GM23338 (cell line): ENCODE data around the gene LNPEP. TPM values are rescaled to one million over a fixed set of nuclear protein-coding genes. Genes with fewer than 3 reads are reported as not detected.

Experiments
- CREB1 ChIP-seq: fragments of 250-450 bp; sonication (Bioruptor Pico); IDR thresholded peaks from 2 replicates; pipeline ENCODE4 v1.5.0; 2020; ENCODE audit warnings: low read depth, mild to moderate bottlenecking, moderate library complexity
- JUNB ChIP-seq: IDR thresholded peaks from one replicate; pipeline ENCODE4 v1.6.1; 2016; ENCODE audit warnings: antibody characterized with exemption; ENCODE audit not compliant: unreplicated experiment
- POLR2AphosphoS5 ChIP-seq: IDR thresholded peaks from 2 replicates; pipeline ENCODE4 v1.6.1; 2016; ENCODE audit warnings: antibody characterized with exemption, low read depth
- STAT1 ChIP-seq: IDR thresholded peaks from one replicate; pipeline ENCODE4 v1.6.1; 2016; ENCODE audit warnings: antibody characterized with exemption; ENCODE audit not compliant: unreplicated experiment
- polyA plus RNA-seq: library from polyadenylated mRNA; unstranded; fragments of >200 nt; fragmentation: Nextera tagmentation; extraction: Ambion mirVana; gene quantifications from 2 replicates; pipeline ENCODE4 v1.2.1, GENCODE V29; 2016
- total RNA-seq: library from RNA; depleted of rRNA; stranded (reverse); fragments of >200 nt; shearing (Covaris generic); gene quantifications from 2 replicates; pipeline ENCODE4 v1.2.3, GENCODE V29; 2014
- TF ChIP-seq, protein P1 (sequence below): fragments of 250-450 bp; sonication (Bioruptor Pico); IDR thresholded peaks from 2 replicates; pipeline ENCODE4 v1.5.0; 2020; ENCODE audit warnings: mild to moderate bottlenecking, moderate library complexity
- TF ChIP-seq, protein P2 (sequence below): IDR thresholded peaks from 2 replicates; pipeline ENCODE4 v1.6.1; 2016; ENCODE audit warnings: antibody characterized with exemption
- TF ChIP-seq, protein P3 (sequence below): IDR thresholded peaks from one replicate; pipeline ENCODE4 v1.6.1; 2018; ENCODE audit warnings: antibody characterized with exemption; ENCODE audit not compliant: unreplicated experiment

LNPEP gene
- total and polyA plus RNA-seq, 2 experiments from 2014 or later = 1.2 to 8.3 TPM

GRCh38 chr5:96994493-96994892, 58.6 kb downstream of the LNPEP start (continued):
- TF ChIP-seq, protein P1, sequence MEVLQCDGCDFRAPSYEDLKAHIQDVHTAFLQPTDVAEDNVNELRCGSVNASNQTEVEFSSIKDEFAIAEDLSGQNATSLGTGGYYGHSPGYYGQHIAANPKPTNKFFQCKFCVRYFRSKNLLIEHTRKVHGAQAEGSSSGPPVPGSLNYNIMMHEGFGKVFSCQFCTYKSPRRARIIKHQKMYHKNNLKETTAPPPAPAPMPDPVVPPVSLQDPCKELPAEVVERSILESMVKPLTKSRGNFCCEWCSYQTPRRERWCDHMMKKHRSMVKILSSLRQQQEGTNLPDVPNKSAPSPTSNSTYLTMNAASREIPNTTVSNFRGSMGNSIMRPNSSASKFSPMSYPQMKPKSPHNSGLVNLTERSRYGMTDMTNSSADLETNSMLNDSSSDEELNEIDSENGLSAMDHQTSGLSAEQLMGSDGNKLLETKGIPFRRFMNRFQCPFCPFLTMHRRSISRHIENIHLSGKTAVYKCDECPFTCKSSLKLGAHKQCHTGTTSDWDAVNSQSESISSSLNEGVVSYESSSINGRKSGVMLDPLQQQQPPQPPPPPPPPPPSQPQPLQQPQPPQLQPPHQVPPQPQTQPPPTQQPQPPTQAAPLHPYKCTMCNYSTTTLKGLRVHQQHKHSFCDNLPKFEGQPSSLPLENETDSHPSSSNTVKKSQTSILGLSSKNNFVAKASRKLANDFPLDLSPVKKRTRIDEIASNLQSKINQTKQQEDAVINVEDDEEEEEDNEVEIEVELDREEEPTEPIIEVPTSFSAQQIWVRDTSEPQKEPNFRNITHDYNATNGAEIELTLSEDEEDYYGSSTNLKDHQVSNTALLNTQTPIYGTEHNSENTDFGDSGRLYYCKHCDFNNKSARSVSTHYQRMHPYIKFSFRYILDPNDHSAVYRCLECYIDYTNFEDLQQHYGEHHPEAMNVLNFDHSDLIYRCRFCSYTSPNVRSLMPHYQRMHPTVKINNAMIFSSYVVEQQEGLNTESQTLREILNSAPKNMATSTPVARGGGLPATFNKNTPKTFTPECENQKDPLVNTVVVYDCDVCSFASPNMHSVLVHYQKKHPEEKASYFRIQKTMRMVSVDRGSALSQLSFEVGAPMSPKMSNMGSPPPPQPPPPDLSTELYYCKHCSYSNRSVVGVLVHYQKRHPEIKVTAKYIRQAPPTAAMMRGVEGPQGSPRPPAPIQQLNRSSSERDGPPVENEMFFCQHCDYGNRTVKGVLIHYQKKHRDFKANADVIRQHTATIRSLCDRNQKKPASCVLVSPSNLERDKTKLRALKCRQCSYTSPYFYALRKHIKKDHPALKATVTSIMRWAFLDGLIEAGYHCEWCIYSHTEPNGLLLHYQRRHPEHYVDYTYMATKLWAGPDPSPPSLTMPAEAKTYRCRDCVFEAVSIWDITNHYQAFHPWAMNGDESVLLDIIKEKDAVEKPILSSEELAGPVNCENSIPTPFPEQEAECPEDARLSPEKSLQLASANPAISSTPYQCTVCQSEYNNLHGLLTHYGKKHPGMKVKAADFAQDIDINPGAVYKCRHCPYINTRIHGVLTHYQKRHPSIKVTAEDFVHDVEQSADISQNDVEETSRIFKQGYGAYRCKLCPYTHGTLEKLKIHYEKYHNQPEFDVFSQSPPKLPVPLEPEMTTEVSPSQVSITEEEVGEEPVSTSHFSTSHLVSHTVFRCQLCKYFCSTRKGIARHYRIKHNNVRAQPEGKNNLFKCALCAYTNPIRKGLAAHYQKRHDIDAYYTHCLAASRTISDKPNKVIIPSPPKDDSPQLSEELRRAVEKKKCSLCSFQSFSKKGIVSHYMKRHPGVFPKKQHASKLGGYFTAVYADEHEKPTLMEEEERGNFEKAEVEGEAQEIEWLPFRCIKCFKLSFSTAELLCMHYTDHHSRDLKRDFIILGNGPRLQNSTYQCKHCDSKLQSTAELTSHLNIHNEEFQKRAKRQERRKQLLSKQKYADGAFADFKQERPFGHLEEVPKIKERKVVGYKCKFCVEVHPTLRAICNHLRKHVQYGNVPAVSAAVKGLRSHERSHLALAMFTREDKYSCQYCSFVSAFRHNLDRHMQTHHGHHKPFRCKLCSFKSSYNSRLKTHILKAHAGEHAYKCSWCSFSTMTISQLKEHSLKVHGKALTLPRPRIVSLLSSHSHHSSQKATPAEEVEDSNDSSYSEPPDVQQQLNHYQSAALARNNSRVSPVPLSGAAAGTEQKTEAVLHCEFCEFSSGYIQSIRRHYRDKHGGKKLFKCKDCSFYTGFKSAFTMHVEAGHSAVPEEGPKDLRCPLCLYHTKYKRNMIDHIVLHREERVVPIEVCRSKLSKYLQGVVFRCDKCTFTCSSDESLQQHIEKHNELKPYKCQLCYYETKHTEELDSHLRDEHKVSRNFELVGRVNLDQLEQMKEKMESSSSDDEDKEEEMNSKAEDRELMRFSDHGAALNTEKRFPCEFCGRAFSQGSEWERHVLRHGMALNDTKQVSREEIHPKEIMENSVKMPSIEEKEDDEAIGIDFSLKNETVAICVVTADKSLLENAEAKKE (CRISPR knock-in tag) = no peak
- TF ChIP-seq STAT1 (no peak), CREB1 (CRISPR knock-in tag) (no peak), POLR2AphosphoS5 (no peak), JUNB (no peak)
- TF ChIP-seq, protein P2, sequence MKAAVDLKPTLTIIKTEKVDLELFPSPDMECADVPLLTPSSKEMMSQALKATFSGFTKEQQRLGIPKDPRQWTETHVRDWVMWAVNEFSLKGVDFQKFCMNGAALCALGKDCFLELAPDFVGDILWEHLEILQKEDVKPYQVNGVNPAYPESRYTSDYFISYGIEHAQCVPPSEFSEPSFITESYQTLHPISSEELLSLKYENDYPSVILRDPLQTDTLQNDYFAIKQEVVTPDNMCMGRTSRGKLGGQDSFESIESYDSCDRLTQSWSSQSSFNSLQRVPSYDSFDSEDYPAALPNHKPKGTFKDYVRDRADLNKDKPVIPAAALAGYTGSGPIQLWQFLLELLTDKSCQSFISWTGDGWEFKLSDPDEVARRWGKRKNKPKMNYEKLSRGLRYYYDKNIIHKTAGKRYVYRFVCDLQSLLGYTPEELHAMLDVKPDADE = no peak
- TF ChIP-seq, protein P3, sequence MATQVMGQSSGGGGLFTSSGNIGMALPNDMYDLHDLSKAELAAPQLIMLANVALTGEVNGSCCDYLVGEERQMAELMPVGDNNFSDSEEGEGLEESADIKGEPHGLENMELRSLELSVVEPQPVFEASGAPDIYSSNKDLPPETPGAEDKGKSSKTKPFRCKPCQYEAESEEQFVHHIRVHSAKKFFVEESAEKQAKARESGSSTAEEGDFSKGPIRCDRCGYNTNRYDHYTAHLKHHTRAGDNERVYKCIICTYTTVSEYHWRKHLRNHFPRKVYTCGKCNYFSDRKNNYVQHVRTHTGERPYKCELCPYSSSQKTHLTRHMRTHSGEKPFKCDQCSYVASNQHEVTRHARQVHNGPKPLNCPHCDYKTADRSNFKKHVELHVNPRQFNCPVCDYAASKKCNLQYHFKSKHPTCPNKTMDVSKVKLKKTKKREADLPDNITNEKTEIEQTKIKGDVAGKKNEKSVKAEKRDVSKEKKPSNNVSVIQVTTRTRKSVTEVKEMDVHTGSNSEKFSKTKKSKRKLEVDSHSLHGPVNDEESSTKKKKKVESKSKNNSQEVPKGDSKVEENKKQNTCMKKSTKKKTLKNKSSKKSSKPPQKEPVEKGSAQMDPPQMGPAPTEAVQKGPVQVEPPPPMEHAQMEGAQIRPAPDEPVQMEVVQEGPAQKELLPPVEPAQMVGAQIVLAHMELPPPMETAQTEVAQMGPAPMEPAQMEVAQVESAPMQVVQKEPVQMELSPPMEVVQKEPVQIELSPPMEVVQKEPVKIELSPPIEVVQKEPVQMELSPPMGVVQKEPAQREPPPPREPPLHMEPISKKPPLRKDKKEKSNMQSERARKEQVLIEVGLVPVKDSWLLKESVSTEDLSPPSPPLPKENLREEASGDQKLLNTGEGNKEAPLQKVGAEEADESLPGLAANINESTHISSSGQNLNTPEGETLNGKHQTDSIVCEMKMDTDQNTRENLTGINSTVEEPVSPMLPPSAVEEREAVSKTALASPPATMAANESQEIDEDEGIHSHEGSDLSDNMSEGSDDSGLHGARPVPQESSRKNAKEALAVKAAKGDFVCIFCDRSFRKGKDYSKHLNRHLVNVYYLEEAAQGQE = no peak
